HepG2 (cell line): Measurements from ENCODE around the gene RNU6-1. TPM values are rescaled to one million over a fixed set of nuclear protein-coding genes. Genes with fewer than 3 reads are reported as not detected.

ENCODE experiments used
- ATAC-seq: fragments of 200-7000 bp; cut with Tn5 transposase; 3 replicates; pipeline ENCODE4 v1.9.1; 2020; ENCODE audit warnings: mild to moderate bottlenecking, moderate library complexity
- BruUV-seq: library from RNA; stranded (reverse); fragments of 400-500 nt; replicated peaks from 2 replicates; lab custom pipeline; 2021; lab: Mats Ljungman, UMichigan
- CTCF ChIA-PET: fragments of 300-600 bp; formaldehyde crosslinking; extraction: SDS; loops from one replicate; lab custom pipeline; 2021; ENCODE audit warnings: low total read pairs, inconsistent platforms, low intra/inter-chr PET ratio; lab: Yijun Ruan, JAX
- POLR2A ChIA-PET: fragments of 350-600 bp; sonication (Branson Sonifier 250); formaldehyde crosslinking; loops from one replicate; lab custom pipeline; 2020; ENCODE audit warnings: antibody characterized with exemption, inconsistent platforms; lab: Yijun Ruan, JAX
- DNase-seq: peaks from one replicate; pipeline ENCODE4 v3.0.0-alpha.2; 2015; ENCODE audit warnings: low spot score
- FAIRE-seq: peaks from 3 replicates; lab custom pipeline; 2011; peaks lifted over from hg19 to GRCh38; lab: Jason Lieb, UNC
- H2AFZ ChIP-seq: one replicate; pipeline ENCODE4 v1.6.1; 2011; ENCODE audit warnings: low read length, inconsistent platforms
- H3K27ac ChIP-seq: fragments of 300-600 bp; 3 replicates; pipeline ENCODE4 v1.8.0; 2011; ENCODE audit warnings: mixed run types, mild to moderate bottlenecking, mixed read lengths, low read length, inconsistent platforms; ENCODE audit not compliant: insufficient read depth; ENCODE audit errors: extremely low read length
- H3K27me3 ChIP-seq, 2 experiments: fragments of 200-600 bp in 1 of 2; 2 replicates in 1 of 2; 3 replicates in 1 of 2; pipeline versions ENCODE4 v1.6.0 to v1.8.0; 2011; ENCODE audit warnings: low read length in 2 of 2, mild to moderate bottlenecking in 2 of 2, moderate library complexity in 2 of 2, inconsistent platforms in 1 of 2; ENCODE audit not compliant: insufficient read depth in 2 of 2, control insufficient read depth in 1 of 2
- H3K36me3 ChIP-seq, 2 experiments: fragments of 200-600 bp in 1 of 2; replicated peaks in 1 of 2; 2 replicates in 1 of 2; 3 replicates in 1 of 2; pipeline versions ENCODE4 v1.5.1 to v1.8.0; 2011; ENCODE audit warnings: low read length in 2 of 2, inconsistent platforms in 1 of 2; ENCODE audit not compliant: insufficient read depth in 2 of 2, control insufficient read depth in 1 of 2
- H3K4me1 ChIP-seq: 2 replicates; pipeline ENCODE4 v1.5.1; 2012; ENCODE audit warnings: low read length, inconsistent platforms; ENCODE audit not compliant: insufficient read depth
- H3K4me2 ChIP-seq: 2 replicates; pipeline ENCODE4 v1.6.0; 2011; ENCODE audit warnings: low read depth, low read length, inconsistent platforms
- H3K4me3 ChIP-seq, 3 experiments: fragments of 200-600 bp in 1 of 3; sonication (generic), shearing (Covaris generic) in 1 of 3; replicated peaks in 1 of 3; 2 replicates each; pipeline ENCODE4 v1.5.1; 2011 to 2016; ENCODE audit warnings: low read length in 3 of 3, inconsistent platforms in 2 of 3, low read depth in 2 of 3, mild to moderate bottlenecking in 2 of 3, control low read depth in 1 of 3, mixed read lengths in 1 of 3; ENCODE audit not compliant: insufficient read depth in 1 of 3
- H3K79me2 ChIP-seq: one replicate; pipeline ENCODE4 v1.6.1; 2011; ENCODE audit warnings: low read length, inconsistent platforms; ENCODE audit not compliant: insufficient read depth
- H3K9ac ChIP-seq: 2 replicates; pipeline ENCODE4 v1.6.0; 2011; ENCODE audit warnings: mild to moderate bottlenecking, low read depth, low read length, inconsistent platforms; ENCODE audit not compliant: insufficient read depth
- H3K9me3 ChIP-seq: 2 replicates; pipeline ENCODE4 v1.5.1; 2012; ENCODE audit warnings: mild to moderate bottlenecking, low read length
- H4K20me1 ChIP-seq: 2 replicates; pipeline ENCODE4 v1.6.0; 2011; ENCODE audit warnings: inconsistent platforms, mild to moderate bottlenecking, low read length, moderate library complexity; ENCODE audit not compliant: insufficient read depth
- BHLHE40 ChIP-seq: IDR thresholded peaks from 2 replicates; pipeline ENCODE4 v1.6.1; 2011; ENCODE audit warnings: low read length, improper control_type of control experiment
- HNF1B ChIP-seq: sonication (generic); formaldehyde crosslinking; IDR thresholded peaks from 2 replicates; pipeline ENCODE4 v1.5.1; 2020; ENCODE audit warnings: mild to moderate bottlenecking, moderate library complexity, missing genetic modification reagents
- MAFK ChIP-seq, 2 experiments: IDR thresholded peaks in 1 of 2; conservative IDR thresholded peaks in 1 of 2; 2 replicates each; pipeline ENCODE4 v1.6.1; 2011; ENCODE audit warnings: improper control_type of control experiment in 2 of 2, low read length in 2 of 2
- NR2C2 ChIP-seq: sonication (generic); formaldehyde crosslinking; IDR thresholded peaks from 2 replicates; pipeline ENCODE4 v1.4.0; 2020; ENCODE audit warnings: missing genetic modification reagents, mild to moderate bottlenecking, moderate library complexity, borderline replicate concordance
- ZNF513 ChIP-seq: sonication (generic); formaldehyde crosslinking; conservative IDR thresholded peaks from 2 replicates; pipeline ENCODE4 v1.5.0; 2020; ENCODE audit warnings: missing genetic modification reagents
- ZNF883 ChIP-seq: sonication (generic); formaldehyde crosslinking; IDR thresholded peaks from 2 replicates; pipeline ENCODE4 v1.5.1; 2020; ENCODE audit warnings: mild to moderate bottlenecking, missing genetic modification reagents; ENCODE audit errors: not compliant biosample characterization
- WGBS: methylation state at CpG from one replicate; pipeline ENCODE4 v1.1.6; 2017; ENCODE audit warnings: low lambda C conversion rate; 5-methylcytosine and 5-hydroxymethylcytosine counted together
- in situ Hi-C: cut with HindIII; loops from 2 replicates; pipeline ENCODE4 v1.10.0; 2017; ENCODE audit warnings: low pct_unique_long_range_greater_than_20kb; ENCODE audit not compliant: extremely low pct_ligation_motif_present
- intact Hi-C: fragments of 100-400 bp; cut with micrococcal nuclease; formaldehyde crosslinking; loops from one replicate; pipeline ENCODE4 v1.10.0; 2022; ENCODE audit not compliant: unreplicated experiment
- polyA plus RNA-seq, 8 experiments: library from polyadenylated mRNA; depleted of rRNA in 3 of 8; stranded (reverse) in 7 of 8; unstranded in 1 of 8; fragments of >200 nt; fragmentation: Illumina TruSeq in 4 of 8; extraction: Trizol in 4 of 8; gene quantifications; 2 replicates each; pipeline versions ENCODE4 v1.2.1 to v1.2.3, GENCODE V29; 2011 to 2016; ENCODE audit warnings: low read depth in 4 of 8, missing spikeins in 1 of 8, mixed read lengths in 1 of 8; ENCODE audit not compliant: insufficient read depth in 1 of 8
- total RNA-seq, 5 experiments: library from RNA; depleted of rRNA; stranded (reverse); fragments of >200 nt; fragmentation: Illumina TruSeq; extraction: Trizol; gene quantifications; 2 replicates each; pipeline ENCODE4 v1.2.3, GENCODE V29; 2016; ENCODE audit warnings: low read depth in 1 of 5

RNU6-1 gene
- total and polyA plus RNA-seq, 2 of the 13 experiments (the other 11 are each of a cell fraction or from before 2014, with no cell fraction given): under 0.01 TPM; not detected in 1

GRCh38 chr15:67869701-67870100 is 29.9 kb upstream of the RNU6-1 start:
- Histone ChIP-seq H3K36me3 (no peaks in the 10 kb centered on the region), H3K4me1 (peaks cover 6% of the 10 kb centered on the region), H3K27me3 (no peaks in the 10 kb centered on the region), H3K4me3 (no peak overlapping the region), H2AFZ (no peak overlapping the region), H3K27ac (no peak overlapping the region), H4K20me1 (no peaks in the 10 kb centered on the region), H3K9me3 (0 out of 2 replicates have a peak, but pooled peaks cover 4% of the 10 kb centered on the region), H3K4me2 (no peak overlapping the region), H3K9ac (no peak overlapping the region), H3K79me2 (no peaks in the 10 kb centered on the region)
- ChIA-PET CTCF (no interaction called here), POLR2A (no interaction called here)
- intact Hi-C loops: no loop called here
- in situ Hi-C loops: no loop called here
- WGBS: 56% methylated on average over 3 of the region's 3 CpGs
- TF ChIP-seq HNF1B (CRISPR knock-in tag) (no peak), NR2C2 (CRISPR knock-in tag) (no peak), ZNF513 (no peak), ZNF883 (CRISPR knock-in tag) (no peak)
- no peak for DNase-seq
- no TSS peak for BruUV-seq
- no peak for ATAC-seq
- no peak for FAIRE-seq

- Histone ChIP-seq H3K36me3 (no peaks in the 10 kb centered on the region), H3K27ac (no peak overlapping the region), H3K4me2 (no peak overlapping the region), H3K9me3 (0 out of 2 replicates have a peak, but pooled peaks cover 4% of the 10 kb centered on the region), H3K79me2 (no peaks in the 10 kb centered on the region), H3K4me3 (no peak overlapping the region), H2AFZ (no peak overlapping the region), H3K27me3 (no peaks in the 10 kb centered on the region), H4K20me1 (no peaks in the 10 kb centered on the region), H3K4me1 (peaks cover 22% of the 10 kb centered on the region), H3K9ac (no peak overlapping the region)
- in situ Hi-C loops: no loop called here
- intact Hi-C loops: no loop called here
- BruUV-seq: no TSS peak
- no peak for DNase-seq
- ChIA-PET POLR2A (no interaction called here), CTCF (no interaction called here)
- 57% methylated on average over 4 of the region's 4 CpGs for WGBS
- FAIRE-seq: no peak
- TF ChIP-seq MAFK (conservative IDR thresholded peaks at IDR 0.05 in 1 of 2, IDR thresholded peaks at IDR 0.05 in 1 of 2; ENCODE audit: low read length in 2 of 2): peak in 1 of 2 experiments; percentile 35; a peak in 1 of 4 replicates
- no peak for TF ChIP-seq BHLHE40
- ATAC-seq: no peak
These were observed 25.9 kb upstream of the RNU6-1 start for GRCh38 chr15:67865766-67866165.
